Fibroblast of pulmonary artery (primary cell): ENCODE data around the gene NEDD4L.

Experiments used
- DNase-seq: peaks from one replicate; pipeline ENCODE4 v3.0.0-alpha.2; 2010; ENCODE audit warnings: low read depth
- H3K4me3 ChIP-seq: replicated peaks from 2 replicates; pipeline ENCODE4 v1.5.1; 2011; ENCODE audit warnings: low read depth, mild to moderate bottlenecking, control low read depth, low read length, moderate library complexity
- CTCF ChIP-seq: IDR thresholded peaks from 2 replicates; pipeline ENCODE4 v1.5.1; 2011; ENCODE audit warnings: mild to moderate bottlenecking, control low read depth, low read length, inconsistent platforms; ENCODE audit errors: missing control alignments

NEDD4L gene

GRCh38 chr18:58181988-58182387 is 138.0 kb downstream of the NEDD4L start:
- no peak for TF ChIP-seq CTCF
- no peak overlapping the region for H3K4me3 ChIP-seq
- DNase-seq: no peak

GRCh38 chr18:58183226-58183625 is 139.2 kb downstream of the NEDD4L start:
- no peak for TF ChIP-seq CTCF
- H3K4me3 ChIP-seq: no peak overlapping the region
- DNase-seq: no peak

- TF ChIP-seq CTCF: no peak
- no peak overlapping the region for H3K4me3 ChIP-seq
- DNase-seq: peak; percentile 68
These were observed 142.4 kb downstream of the NEDD4L start for GRCh38 chr18:58186258-58186948.

- no peak for TF ChIP-seq CTCF
- DNase-seq: no peak
- H3K4me3 ChIP-seq: no peak overlapping the region
These were observed 143.6 kb downstream of the NEDD4L start for GRCh38 chr18:58187674-58188073.

- no peak for DNase-seq
- no peak overlapping the region for H3K4me3 ChIP-seq
- TF ChIP-seq CTCF: no peak
These were observed 145.0 kb downstream of the NEDD4L start for GRCh38 chr18:58188996-58189395.

GRCh38 chr18:58190842-58191530 is 147.0 kb downstream of the NEDD4L start:
- DNase-seq: peak; percentile 34
- no peak for TF ChIP-seq CTCF
- no peak overlapping the region for H3K4me3 ChIP-seq
